Dermis microvascular lymphatic vessel endothelial cell (primary cell): ENCODE measurements around the gene TFR2. TPM values are rescaled to one million over a fixed set of nuclear protein-coding genes. Genes with fewer than 3 reads are reported as not detected.

Experiments used
- DNase-seq, 2 donors: peaks; one replicate each; pipeline versions ENCODE4 v3.0.0 to v3.0.0-alpha.2; 2010; ENCODE audit warnings: low read depth in 2 of 2
- total RNA-seq: library from RNA; depleted of rRNA; stranded (reverse); fragments of >200 nt; gene quantifications from 2 replicates; pipeline ENCODE4 v1.2.1, GENCODE V29; 2014

The TFR2 gene
- 0.13 and 0.26 TPM in 2 replicates for total RNA-seq

DNA sequence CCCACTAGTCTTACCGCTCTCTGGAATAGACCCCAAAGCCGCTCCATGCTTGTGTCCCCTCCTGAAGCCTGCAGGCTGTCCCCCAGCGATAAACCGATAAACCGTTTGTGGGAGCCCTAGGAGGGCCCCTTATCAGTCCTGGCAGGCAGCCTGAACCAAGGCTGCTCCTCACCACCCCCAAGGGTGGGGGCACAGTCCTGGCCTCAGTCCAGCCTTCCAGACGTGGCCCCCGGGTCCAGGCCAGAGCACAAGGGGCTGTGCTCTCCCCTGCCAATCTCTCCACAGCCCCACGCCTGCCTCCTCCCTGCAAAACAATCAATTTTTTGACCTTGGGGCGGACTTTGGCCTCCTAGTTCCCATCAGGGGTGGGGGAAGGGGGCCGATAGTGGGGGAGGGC is at the start of gene TFR2:
Gene TFR2 (minus strand): TSS at position 90 of the 397 bp plus-strand sequence. CDS start 43 bp downstream, at position 47.
- DNase-seq, result no peak

DNA sequence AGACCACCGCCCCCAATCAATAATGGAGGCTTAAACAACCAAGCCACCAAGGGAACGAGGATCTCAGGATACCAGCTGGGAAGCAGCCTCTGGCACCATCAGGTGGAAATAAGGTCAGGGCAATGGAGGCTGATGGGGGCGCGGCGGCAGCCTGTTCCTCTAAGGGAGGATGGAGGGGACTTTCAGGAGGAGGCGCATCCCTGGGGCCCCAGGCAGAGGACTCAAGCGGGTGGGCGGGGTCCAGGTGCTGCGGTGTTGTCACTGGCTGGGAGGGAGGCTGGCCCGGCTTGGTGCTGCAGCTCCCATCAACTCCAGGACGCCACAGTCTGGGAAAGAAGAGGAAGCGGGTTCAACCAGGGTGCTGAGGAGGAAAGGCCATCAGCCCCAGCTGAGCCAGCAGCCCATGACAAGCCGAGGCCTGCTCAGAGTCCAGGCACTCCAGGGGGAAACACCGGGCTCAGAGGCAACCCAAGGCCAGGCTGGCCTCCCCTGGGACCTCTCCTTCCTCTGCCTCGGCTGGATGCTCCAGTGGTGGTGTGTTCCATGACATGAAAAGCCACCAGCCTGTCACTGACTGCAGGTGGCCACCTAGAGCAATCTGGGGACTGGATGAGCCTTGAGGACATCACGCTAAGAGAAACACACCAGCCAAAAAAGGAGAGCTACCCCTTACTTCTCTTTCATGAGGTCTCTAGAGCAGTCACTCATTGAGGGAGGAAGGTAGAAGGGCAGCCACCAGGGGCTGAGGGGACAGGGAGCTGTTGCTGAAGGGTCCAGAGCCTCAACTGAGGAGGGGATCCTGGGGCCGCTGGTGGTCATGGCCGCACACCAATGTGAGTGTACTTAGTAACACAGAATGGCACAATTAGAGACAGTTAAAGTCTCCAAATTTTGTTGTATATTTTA is 48.1 kb upstream of the TFR2 start:
- no peak for DNase-seq

- no peak for DNase-seq
Observed at GRCh38 chr7:100688326-100688860, 47.0 kb upstream of the TFR2 start.

DNA sequence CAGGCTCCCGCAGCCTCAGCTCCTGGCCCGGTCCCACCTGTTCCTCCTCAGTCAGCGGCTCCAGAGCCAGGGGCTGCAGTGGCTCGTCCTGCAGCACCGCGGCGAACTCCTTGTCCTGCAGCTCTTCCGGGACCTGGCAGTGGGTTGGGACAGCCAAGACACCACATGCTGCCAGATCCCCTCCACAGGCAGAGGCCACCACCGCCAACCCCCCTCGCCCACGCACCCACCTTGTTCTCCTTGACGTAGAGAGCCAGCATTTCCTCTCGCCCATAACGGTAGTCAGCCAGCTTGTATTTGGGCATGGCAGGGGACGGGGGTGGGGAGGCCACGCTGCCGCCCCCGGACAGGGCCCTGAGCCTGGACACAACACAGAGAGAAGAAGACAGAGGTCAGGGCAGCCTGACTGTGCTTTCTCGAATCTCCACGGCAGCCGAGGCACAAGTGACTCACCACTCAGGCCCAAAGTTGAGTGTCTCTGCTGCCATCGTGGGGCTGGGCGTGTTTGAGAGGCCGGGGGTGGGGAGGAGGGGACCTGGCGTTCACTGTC is 46.5 kb upstream of the TFR2 start:
- no peak for DNase-seq

DNA sequence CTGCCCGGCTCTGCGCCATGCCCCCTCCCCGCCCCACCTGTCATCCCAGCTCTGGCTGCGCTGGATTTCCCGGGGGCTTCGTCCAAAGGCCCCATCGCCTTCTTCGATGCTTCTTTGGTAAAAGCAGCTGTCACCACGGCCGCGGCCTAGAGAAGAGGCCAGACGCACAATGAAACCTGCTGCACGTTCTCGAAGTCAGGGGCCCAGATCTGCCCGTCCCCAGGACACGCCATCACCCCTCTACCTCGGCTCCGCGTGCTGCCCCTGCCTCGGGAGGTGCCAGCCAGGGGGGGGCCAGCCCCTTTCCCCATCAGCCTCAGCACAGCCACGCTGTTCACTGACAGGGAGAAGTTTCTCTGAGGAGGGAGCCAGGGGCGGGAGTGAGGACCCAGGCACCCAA is 45.9 kb upstream of the TFR2 start:
- no peak for DNase-seq

GRCh38 chr7:100686822-100687211 is 45.5 kb upstream of the TFR2 start:
- DNase-seq, result no peak

GRCh38 chr7:100686201-100686821 is 45.0 kb upstream of the TFR2 start:
- DNase-seq, result no peak

DNA sequence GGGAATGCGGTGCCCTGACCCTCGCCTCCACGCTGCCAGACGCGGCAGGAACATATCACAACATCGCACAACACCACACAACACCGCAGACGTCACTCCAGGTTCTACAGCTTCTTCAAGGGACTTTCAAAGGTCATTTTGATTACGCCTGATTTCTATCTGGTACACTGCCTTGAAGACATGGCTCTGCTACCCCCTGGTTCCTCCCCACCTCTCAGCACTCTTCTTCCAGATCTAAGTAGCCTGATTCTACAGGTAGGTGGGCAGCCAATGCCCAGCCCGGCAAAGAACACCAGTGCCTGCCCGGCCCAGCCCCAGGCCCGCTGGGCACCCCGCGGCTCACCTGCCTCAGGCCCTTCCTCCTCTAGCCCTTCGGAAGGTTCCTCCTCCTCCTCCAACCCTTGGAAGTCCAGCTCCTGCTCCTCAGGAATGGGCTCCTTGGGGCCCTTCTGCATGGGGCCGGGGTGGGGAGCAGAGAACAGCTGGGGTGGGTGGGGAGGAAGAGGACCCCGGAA is 44.3 kb upstream of the TFR2 start:
- no peak for DNase-seq

- DNase-seq, result no peak
Observed at GRCh38 chr7:100685049-100685605, 43.8 kb upstream of the TFR2 start.

DNA sequence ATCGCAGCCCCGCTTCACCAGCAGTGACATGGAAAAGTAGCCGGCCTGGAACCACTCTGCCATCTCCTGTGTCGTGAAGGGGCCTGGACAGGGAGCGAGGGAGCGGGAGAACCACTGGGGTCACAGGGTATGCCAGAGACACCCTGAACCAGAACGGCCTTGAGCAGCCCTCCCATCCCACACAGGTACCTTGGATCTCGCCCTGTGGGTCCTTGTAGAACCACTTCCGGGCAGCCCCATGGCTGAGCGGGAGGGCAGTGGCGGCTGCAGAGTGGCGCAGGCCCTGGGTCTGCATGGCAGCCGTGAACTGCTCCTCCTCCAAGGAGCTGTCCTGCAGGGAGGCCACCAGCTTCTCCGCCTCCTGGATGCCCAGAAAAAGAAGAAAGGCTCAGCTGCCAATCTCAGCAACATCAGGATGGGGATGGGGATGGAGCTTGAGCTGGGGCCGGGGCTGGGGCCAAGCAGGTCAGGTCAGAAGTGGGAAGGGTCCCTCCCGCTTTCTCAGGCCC is 43.2 kb upstream of the TFR2 start:
- DNase-seq, result no peak

DNA sequence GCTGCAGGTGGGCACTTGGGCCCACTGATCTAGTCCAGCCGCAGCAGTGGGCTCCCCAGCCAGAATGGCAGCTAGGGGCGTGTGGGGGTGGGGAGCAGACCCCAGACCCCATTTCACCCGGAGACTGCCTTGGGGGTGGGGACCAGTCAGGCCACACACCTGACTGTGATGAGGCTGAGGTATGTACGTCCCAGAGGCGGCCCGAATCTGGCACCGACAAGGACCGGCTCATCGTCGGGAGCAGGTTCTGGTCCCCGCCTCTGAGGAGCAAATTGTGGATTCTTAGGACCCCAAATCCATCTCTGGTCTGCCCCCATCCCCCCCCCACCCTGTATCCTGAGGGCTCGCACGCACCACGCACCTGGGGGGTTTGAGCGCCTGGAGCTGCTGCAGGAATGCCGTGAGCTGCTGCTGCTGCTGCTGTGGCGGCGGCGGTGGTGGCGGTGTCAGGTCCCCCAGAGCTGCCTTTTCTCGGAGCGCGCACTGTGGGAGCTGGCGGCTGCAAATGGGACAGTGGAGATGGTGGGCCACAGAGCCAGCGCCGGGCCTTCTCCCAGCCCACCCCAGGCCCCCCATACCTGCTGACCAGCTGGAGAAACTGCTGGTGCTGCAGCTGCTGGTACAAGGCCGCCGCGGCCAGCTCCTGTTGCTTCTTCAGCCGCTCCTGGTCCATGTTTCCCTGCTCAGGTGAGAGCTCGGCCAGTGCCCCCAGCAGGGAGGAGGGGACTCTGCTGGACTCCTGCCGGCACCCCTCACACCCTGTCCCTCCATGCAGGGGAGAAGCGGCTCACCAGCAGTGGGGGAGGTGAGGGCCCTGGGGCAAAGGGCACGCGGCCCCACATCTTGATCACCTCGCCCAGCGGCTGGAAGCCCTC is 42.5 kb upstream of the TFR2 start:
- DNase-seq, result no peak

- DNase-seq, result no peak
Observed at GRCh38 chr7:100682991-100683658, 41.8 kb upstream of the TFR2 start.

GRCh38 chr7:100682228-100682741 is 40.9 kb upstream of the TFR2 start:
- no peak for DNase-seq

DNA sequence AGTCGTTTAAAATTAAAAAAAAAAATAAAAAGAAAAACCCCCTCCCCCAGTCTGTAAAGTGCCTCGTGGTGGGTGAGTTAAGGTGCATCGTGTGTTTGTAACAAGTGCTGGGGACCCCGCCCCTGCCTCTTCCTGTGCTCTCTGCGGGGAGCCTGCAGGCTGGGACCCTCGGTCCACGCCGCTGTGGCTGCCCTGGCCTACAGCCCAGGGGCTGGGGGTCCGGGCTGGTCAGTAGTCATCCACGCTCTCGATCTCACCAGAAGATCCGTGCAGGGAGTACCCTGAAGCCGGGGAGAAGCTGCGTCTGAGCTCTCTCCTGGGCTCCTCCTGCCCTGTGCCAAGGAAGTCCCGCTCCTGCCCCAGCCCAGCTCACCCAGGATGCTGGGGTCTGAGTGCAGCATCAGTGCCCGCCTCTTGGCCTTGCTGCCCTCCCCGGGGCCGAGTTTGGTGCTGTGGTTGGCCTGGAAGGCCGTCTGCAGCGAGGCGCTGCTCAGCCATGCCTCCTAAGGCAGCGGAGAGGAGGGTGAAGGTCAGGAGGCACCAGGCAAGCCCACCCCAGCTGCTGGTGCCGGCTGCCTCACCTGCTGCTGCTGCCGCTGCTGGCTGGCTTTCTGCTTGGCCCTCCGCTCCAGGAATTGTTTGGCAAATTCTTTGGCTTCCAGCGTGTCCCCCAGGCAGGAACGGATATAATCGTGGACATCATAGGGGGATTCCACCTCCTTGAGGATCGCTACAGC is 40.3 kb upstream of the TFR2 start:
- DNase-seq, result no peak

GRCh38 chr7:100680576-100681271 is 39.4 kb upstream of the TFR2 start:
- DNase-seq, result no peak

DNA sequence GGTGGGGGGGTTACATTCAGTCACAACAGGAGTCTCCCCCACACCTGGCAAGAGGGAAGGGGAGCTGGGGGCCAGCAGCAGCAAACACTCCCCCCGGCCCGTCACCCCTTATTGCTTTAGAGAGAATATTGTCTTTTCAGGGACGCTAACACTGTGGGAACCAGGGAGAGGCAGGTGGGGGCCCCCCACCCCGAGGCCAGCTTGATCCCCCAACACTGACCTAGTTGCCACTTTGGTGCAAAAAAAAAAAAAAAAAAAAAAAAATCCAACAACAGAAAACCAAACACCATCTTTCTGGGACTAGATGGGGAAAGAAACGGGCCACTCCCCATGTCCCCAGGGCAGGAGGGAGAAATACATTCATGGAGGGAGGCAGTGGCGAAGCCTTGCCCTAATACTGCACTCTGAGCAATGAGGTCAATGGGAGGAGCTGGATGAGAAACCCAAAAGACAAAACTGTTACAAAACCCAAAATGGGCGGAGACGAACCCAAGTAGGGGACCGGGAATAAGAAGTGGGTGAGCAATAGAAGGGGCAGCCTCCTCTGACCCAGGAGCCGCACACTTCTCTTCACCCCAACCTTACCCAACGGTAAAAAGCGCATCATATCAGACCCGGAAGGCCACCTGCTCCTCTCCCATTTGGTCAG is 38.7 kb upstream of the TFR2 start:
- DNase-seq, result no peak

DNA sequence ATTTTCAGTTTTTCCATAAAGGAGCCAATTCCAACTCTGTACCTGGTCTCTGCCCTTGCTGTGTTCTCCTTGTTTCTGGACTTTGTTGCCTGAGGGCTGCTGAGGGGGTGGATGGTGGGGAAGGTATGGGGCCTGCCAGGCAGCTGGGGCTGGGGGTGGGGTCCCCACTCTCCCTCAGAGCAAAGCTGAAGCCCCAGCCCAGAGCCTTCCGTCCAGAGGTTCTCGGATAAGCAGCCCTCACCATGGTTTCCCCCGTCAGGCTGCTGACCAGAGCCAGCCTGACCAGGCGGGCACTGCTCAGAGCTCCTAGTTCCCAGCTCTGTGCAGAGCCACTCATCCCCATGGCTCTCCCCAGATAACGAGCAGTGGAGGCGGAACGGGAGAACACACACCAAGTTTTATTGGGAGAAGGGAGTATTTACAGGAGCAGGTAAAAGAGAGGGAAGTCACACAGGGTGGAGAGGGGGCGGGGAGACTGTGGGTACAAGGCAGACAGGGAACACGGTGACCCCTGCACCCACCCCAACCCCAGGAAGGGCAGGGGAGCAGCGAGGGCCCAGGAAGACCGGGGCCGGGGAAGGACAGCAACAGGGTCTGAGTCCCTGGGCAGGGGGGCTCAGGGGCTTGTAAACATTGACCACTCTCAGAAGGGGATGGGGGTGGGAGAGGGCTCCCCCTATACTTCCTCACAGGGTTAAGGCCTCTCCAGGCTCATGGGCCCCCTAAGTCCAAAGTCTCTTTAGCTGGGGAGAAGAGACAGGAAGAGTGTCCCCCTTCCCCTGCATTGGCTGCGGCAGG is 38.0 kb upstream of the TFR2 start:
- no peak for DNase-seq
